HG03442 (cell line): Measurements from ENCODE around the gene TIMM29.
A peak's percentile ranks its signal among the peaks of the same experiment; 100 is the strongest.

Experiments used
- ATAC-seq: cut with Tn5 transposase; IDR thresholded peaks from one replicate; pipeline ENCODE4 v1.9.1; 2021; ENCODE audit warnings: mild to moderate bottlenecking, moderate library complexity; ENCODE audit not compliant: unreplicated experiment

Gene TIMM29

GRCh38 chr19:10928563-10929401 is at the start of gene TIMM29, which contains the start of gene YIPF2:
TIMM29 (plus strand) TSS chr19:10928811; CDS start chr19:10928823, 12 bp downstream.
YIPF2 (minus strand) TSS chr19:10928639; CDS start chr19:10928410, 229 bp downstream.
- ATAC-seq = peak; percentile 77

GRCh38 chr19:10881403-10882107 is 47.1 kb upstream of the TIMM29 start:
- ATAC-seq = no peak

GRCh38 chr19:10882108-10882457 is 46.5 kb upstream of the TIMM29 start:
- no peak for ATAC-seq

GRCh38 chr19:10884274-10884673 is 44.3 kb upstream of the TIMM29 start:
- ATAC-seq = no peak

- ATAC-seq = no peak
Observed at GRCh38 chr19:10885201-10886169, 43.1 kb upstream of the TIMM29 start.

- ATAC-seq = no peak
Observed at GRCh38 chr19:10887616-10888367, 40.8 kb upstream of the TIMM29 start.

- ATAC-seq = no peak
Observed at GRCh38 chr19:10888421-10888866, 40.2 kb upstream of the TIMM29 start.

GRCh38 chr19:10889880-10890279 is 38.7 kb upstream of the TIMM29 start:
- ATAC-seq = no peak

GRCh38 chr19:10891405-10892086 is 37.1 kb upstream of the TIMM29 start:
- ATAC-seq = no peak

- no peak for ATAC-seq
Observed at GRCh38 chr19:10892256-10892655, 36.4 kb upstream of the TIMM29 start.

GRCh38 chr19:10894911-10895213 is 33.7 kb upstream of the TIMM29 start:
- no peak for ATAC-seq

- ATAC-seq = no peak
Observed at GRCh38 chr19:10895363-10895762, 33.2 kb upstream of the TIMM29 start.

- no peak for ATAC-seq
Observed at GRCh38 chr19:10895920-10896319, 32.7 kb upstream of the TIMM29 start.

GRCh38 chr19:10896851-10897526 is 31.6 kb upstream of the TIMM29 start:
- ATAC-seq = no peak

- ATAC-seq = no peak
Observed at GRCh38 chr19:10898633-10899032, 30.0 kb upstream of the TIMM29 start.

GRCh38 chr19:10899151-10899653 is 29.4 kb upstream of the TIMM29 start:
- ATAC-seq = no peak

GRCh38 chr19:10907925-10908324 is 20.7 kb upstream of the TIMM29 start:
- ATAC-seq = no peak

GRCh38 chr19:10908380-10908960 is 20.1 kb upstream of the TIMM29 start:
- no peak for ATAC-seq
